GM12865 (cell line): ENCODE results near the gene CAV1.
A peak's percentile ranks its signal among the peaks of the same experiment; 100 is the strongest.
"Not testable (repeated sequence)": the region's sequence is repeated elsewhere in the genome, so short reads cannot be mapped to it uniquely, and the experiment has no call there.

Source experiments
- DNase-seq: peaks from one replicate; pipeline ENCODE4 v3.0.0; 2010; ENCODE audit warnings: low read depth
- H3K4me3 ChIP-seq: 2 replicates; pipeline ENCODE4 v1.5.1; 2011; ENCODE audit warnings: mild to moderate bottlenecking, low read depth, low read length, control low read depth
- TF ChIP-seq, protein P1 (sequence below): IDR thresholded peaks from 2 replicates; pipeline ENCODE4 v1.5.1; 2011; ENCODE audit warnings: low read length, control low read depth, low read depth, inconsistent platforms; ENCODE audit not compliant: insufficient read depth; ENCODE audit errors: missing control alignments

The CAV1 gene

DNA sequence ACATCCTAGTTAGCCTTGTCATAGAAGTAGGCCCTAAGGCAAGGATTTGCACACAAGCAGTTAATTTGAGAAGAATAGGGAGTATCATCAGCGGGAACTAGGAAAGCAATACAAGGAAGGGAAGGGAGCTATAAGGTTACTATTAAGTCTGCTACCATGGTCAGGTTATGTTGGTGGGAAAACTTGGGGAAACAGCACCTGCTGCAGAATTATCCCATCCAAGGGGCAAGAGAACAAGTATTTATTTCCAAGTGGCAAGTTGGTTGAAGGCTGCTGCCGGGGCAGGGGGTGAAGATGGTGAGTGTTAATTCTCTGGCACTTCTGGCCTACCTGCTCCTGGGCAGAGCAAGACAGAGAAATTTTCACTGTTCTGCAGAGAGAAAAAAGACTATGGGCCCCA is 55.0 kb downstream of the CAV1 start:
- no peak for DNase-seq
- TF ChIP-seq, protein P1, sequence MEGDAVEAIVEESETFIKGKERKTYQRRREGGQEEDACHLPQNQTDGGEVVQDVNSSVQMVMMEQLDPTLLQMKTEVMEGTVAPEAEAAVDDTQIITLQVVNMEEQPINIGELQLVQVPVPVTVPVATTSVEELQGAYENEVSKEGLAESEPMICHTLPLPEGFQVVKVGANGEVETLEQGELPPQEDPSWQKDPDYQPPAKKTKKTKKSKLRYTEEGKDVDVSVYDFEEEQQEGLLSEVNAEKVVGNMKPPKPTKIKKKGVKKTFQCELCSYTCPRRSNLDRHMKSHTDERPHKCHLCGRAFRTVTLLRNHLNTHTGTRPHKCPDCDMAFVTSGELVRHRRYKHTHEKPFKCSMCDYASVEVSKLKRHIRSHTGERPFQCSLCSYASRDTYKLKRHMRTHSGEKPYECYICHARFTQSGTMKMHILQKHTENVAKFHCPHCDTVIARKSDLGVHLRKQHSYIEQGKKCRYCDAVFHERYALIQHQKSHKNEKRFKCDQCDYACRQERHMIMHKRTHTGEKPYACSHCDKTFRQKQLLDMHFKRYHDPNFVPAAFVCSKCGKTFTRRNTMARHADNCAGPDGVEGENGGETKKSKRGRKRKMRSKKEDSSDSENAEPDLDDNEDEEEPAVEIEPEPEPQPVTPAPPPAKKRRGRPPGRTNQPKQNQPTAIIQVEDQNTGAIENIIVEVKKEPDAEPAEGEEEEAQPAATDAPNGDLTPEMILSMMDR, result no peak
- H3K4me3 ChIP-seq, result no peak overlapping the region

GRCh38 chr7:116582164-116582732 is 57.4 kb downstream of the CAV1 start:
- TF ChIP-seq, protein P1, result no peak
- no peak overlapping the region for H3K4me3 ChIP-seq
- no peak for DNase-seq

GRCh38 chr7:116582806-116583444 is 58.1 kb downstream of the CAV1 start:
- TF ChIP-seq, protein P1, result no peak
- DNase-seq, result peak; percentile 72
- H3K4me3 ChIP-seq, result peak overlapping the region; percentile 36

- peak overlapping the region; percentile 36 for H3K4me3 ChIP-seq
- TF ChIP-seq, protein P1, result peak; percentile 10
- peak; percentile 93 for DNase-seq
Observed at GRCh38 chr7:116583653-116584052, 58.8 kb downstream of the CAV1 start.

GRCh38 chr7:116584721-116585120 is 59.9 kb downstream of the CAV1 start:
- H3K4me3 ChIP-seq, result no peak overlapping the region
- TF ChIP-seq, protein P1, result no peak
- DNase-seq, result no peak

GRCh38 chr7:116585392-116585791 is 60.6 kb downstream of the CAV1 start:
- no peak overlapping the region for H3K4me3 ChIP-seq
- TF ChIP-seq, protein P1, result no peak
- no peak for DNase-seq

GRCh38 chr7:116585967-116586366 is 61.1 kb downstream of the CAV1 start:
- TF ChIP-seq, protein P1, result no peak
- no peak overlapping the region for H3K4me3 ChIP-seq
- DNase-seq, result no peak

GRCh38 chr7:116587200-116587599 is 62.4 kb downstream of the CAV1 start:
- not testable (repeated sequence) for H3K4me3 ChIP-seq, DNase-seq
